Fibroblast of mammary gland (primary cell): ENCODE measurements around the gene INA.
A peak's percentile ranks its signal among the peaks of the same experiment; 100 is the strongest.

ENCODE experiments used
- DNase-seq: peaks from one replicate; pipeline ENCODE4 v3.0.0-alpha.2; 2010; ENCODE audit warnings: low read depth
- H3K4me3 ChIP-seq: 2 replicates; pipeline ENCODE4 v1.5.1; 2011; ENCODE audit warnings: low read depth, mild to moderate bottlenecking, low read length, moderate library complexity; ENCODE audit not compliant: control insufficient read depth
- CTCF ChIP-seq: conservative IDR thresholded peaks from 2 replicates; pipeline ENCODE4 v1.5.1; 2011; ENCODE audit warnings: low read depth, low read length, inconsistent platforms; ENCODE audit not compliant: control insufficient read depth, insufficient read depth

INA gene

DNA sequence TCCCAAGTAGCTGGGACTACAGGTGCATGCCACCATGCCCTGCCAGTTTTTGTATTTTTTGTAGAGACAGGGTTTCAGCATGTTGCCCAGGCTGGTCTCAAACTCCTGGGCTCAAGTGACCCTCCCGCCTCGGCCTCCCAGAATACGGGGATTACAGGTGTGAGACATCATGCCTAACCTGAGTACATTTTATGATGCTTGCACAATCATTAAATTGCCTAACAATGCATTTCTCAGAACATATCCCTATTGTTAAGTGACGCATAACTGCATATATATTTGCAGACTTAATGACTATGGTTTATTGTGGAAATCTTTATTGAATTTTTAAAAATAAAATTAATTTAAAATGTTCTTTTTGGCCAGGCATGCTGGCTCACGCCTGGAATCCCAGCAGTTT, 30.7 kb downstream of the INA start:
- no peak for DNase-seq
- TF ChIP-seq CTCF, result no peak
- H3K4me3 ChIP-seq, result no peak overlapping the region

- no peak for TF ChIP-seq CTCF
Measured at GRCh38 chr10:103310197-103310596, 33.3 kb downstream of the INA start.

DNA sequence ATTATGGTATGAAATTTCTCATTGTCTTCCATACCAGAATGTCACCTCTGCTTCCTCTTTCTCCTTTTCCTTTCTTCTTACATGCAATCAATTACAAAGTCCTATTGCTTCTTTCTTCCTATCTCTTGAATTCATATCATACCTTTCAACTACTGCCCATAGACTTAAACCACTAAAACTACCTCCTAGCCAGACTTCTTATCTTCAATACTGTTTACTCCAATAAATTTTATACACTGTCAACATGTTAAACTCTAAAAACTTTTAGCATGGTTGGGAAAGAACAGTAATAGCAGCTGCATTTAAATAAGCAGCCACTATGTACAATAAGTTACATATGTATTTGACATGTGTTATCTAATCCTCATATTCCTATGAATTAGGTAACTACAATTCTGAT, 39.1 kb downstream of the INA start:
- no peak overlapping the region for H3K4me3 ChIP-seq
- no peak for TF ChIP-seq CTCF
- DNase-seq, result no peak

More at GRCh38 chr10:103310197-103310596, 33.3 kb downstream of the INA start:
- no peak overlapping the region for H3K4me3 ChIP-seq
- no peak for DNase-seq

DNA sequence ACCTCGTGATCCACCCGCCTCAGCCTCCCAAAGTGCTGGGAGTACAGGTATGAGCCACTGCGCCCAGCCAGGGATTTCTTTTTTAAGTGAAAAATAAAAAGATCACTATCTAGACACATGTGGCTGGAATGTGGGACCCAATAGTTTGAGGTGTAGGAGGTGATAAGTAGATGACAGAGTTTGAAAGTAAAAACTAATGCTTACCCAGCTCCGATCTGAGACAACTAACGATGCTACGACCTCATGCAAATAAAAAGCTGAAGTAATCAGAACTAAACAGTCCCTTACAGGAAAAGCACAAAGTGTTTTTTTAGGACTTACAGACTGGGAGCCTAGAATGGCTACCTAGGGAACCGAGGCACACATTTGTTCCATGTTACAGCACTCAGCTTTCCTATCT, 51.0 kb downstream of the INA start:
- no peak for DNase-seq
- no peak for TF ChIP-seq CTCF
- H3K4me3 ChIP-seq, result no peak overlapping the region

DNA sequence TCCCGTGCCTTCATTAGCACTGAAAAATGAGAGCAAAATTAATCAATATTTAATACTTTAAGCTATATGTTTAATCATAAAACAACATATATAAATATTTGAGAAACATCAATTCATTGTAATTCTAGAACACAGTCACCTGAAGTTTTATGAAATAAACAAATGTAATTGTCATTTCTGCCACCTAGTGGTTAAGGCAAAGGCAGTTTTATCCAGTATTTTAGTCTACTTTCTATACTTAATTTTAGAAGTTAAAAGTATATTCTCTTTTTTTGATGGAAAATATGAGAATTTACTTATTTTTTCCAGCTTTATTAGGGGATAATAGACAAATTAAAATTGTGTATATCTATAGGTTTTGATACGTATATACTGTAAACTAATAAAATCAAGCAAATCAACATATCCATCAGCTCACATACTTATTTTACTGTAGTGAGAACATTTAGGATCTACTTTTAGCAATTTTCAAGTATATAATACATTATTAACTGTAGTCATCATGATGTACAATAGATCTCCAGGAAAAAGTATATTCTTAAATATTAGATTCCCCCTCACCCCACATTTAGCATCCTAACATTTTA, 57.1 kb downstream of the INA start:
- H3K4me3 ChIP-seq, result no peak overlapping the region
- TF ChIP-seq CTCF, result peak; percentile 63
- DNase-seq, result peak; percentile 42

GRCh38 chr10:103334567-103334966, 57.6 kb downstream of the INA start:
- no peak for TF ChIP-seq CTCF
- no peak overlapping the region for H3K4me3 ChIP-seq
- no peak for DNase-seq

GRCh38 chr10:103336370-103336769, 59.4 kb downstream of the INA start:
- DNase-seq, result no peak
- no peak overlapping the region for H3K4me3 ChIP-seq
- no peak for TF ChIP-seq CTCF
